ENCODE measurements around the gene CCNY.

DNA sequence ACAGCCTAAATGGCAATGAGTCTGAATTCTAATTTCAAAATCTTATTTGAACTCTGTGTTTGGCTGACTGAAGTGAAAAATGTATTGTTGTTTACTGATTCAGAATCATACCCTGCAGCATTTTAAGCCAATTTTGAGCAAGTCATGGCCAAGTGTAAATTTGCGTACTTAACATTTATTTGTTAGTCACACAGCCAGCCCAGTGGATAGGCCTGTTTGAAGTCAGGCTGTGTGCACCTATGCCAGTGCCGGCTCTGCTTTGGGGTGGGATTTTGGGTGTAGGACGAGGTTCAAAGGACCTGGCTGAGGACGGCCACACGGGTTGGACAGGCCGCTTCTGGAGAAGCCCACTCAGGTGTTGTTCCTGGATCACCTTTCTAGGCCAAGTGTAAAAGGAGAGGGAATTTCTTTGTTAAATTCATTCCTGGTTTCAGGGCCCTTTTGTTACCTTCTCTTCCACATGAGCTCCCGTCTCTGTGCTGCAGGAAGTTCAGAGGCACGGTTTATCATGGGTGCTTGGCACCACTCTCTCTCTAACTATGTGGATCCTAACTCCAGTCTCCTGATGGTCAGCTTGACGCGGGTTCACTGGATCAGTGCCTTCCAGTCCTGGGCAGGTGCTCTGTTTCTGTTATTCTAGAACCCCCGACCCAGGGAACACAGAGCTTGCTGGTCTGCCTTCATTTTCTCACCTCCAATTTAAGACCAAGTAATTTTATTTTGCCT is 84.7 kb downstream of the CCNY start:
- TF ChIP-seq BHLHE40 (IDR thresholded peaks at IDR 0.05; ENCODE audit: low read depth, low read length) (no peak), EP300 (IDR thresholded peaks at IDR 0.05) (no peak), SMC3 (IDR thresholded peaks at IDR 0.05) (no peak), POLR2A (IDR thresholded peaks at IDR 0.05; ENCODE audit: low read length) (no peak), CHD4 (IDR thresholded peaks at IDR 0.05; ENCODE audit: borderline replicate concordance) (no peak), RNF2 (IDR thresholded peaks at IDR 0.05; ENCODE audit: borderline replicate concordance, low read depth) (no peak), CBX2 (IDR thresholded peaks at IDR 0.05; ENCODE audit: borderline replicate concordance, low read depth) (no peak), JUN (IDR thresholded peaks at IDR 0.05) (no peak), MYC (IDR thresholded peaks at IDR 0.05; ENCODE audit: borderline replicate concordance, low read length) (no peak)
- TF ChIP-seq, protein P1, sequence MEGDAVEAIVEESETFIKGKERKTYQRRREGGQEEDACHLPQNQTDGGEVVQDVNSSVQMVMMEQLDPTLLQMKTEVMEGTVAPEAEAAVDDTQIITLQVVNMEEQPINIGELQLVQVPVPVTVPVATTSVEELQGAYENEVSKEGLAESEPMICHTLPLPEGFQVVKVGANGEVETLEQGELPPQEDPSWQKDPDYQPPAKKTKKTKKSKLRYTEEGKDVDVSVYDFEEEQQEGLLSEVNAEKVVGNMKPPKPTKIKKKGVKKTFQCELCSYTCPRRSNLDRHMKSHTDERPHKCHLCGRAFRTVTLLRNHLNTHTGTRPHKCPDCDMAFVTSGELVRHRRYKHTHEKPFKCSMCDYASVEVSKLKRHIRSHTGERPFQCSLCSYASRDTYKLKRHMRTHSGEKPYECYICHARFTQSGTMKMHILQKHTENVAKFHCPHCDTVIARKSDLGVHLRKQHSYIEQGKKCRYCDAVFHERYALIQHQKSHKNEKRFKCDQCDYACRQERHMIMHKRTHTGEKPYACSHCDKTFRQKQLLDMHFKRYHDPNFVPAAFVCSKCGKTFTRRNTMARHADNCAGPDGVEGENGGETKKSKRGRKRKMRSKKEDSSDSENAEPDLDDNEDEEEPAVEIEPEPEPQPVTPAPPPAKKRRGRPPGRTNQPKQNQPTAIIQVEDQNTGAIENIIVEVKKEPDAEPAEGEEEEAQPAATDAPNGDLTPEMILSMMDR (IDR thresholded peaks at IDR 0.05) = no peak
- TF ChIP-seq, protein P2, sequence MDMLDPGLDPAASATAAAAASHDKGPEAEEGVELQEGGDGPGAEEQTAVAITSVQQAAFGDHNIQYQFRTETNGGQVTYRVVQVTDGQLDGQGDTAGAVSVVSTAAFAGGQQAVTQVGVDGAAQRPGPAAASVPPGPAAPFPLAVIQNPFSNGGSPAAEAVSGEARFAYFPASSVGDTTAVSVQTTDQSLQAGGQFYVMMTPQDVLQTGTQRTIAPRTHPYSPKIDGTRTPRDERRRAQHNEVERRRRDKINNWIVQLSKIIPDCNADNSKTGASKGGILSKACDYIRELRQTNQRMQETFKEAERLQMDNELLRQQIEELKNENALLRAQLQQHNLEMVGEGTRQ (IDR thresholded peaks at IDR 0.05) = no peak
